PC-3 (cell line): ENCODE results near the gene EDN2.

Source experiments
- EZH2 ChIP-seq: fragments of 300-600 bp; sonication (generic); IDR thresholded peaks from one replicate; pipeline ENCODE4 v1.6.1; 2017; ENCODE audit warnings: antibody characterized with exemption, mild to moderate bottlenecking, low read length; ENCODE audit not compliant: unreplicated experiment
- TF ChIP-seq, protein P1 (sequence below): fragments of 300-600 bp; sonication (generic); conservative IDR thresholded peaks from 2 replicates; pipeline ENCODE4 v1.5.1; 2017; ENCODE audit warnings: antibody characterized with exemption, low read depth, mild to moderate bottlenecking, low read length

- TF ChIP-seq, protein P1, sequence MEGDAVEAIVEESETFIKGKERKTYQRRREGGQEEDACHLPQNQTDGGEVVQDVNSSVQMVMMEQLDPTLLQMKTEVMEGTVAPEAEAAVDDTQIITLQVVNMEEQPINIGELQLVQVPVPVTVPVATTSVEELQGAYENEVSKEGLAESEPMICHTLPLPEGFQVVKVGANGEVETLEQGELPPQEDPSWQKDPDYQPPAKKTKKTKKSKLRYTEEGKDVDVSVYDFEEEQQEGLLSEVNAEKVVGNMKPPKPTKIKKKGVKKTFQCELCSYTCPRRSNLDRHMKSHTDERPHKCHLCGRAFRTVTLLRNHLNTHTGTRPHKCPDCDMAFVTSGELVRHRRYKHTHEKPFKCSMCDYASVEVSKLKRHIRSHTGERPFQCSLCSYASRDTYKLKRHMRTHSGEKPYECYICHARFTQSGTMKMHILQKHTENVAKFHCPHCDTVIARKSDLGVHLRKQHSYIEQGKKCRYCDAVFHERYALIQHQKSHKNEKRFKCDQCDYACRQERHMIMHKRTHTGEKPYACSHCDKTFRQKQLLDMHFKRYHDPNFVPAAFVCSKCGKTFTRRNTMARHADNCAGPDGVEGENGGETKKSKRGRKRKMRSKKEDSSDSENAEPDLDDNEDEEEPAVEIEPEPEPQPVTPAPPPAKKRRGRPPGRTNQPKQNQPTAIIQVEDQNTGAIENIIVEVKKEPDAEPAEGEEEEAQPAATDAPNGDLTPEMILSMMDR, result no peak
- TF ChIP-seq EZH2, result no peak
These were observed 13.1 kb upstream of the EDN2 start for GRCh38 chr1:41497461-41498030.
